Adipose tissue (tissue), 3 donors: ENCODE results near the gene GATA1. TPM values are rescaled to one million over a fixed set of nuclear protein-coding genes. Genes with fewer than 3 reads are reported as not detected.

Experiments
- H3K27ac ChIP-seq: one replicate; pipeline ENCODE4 v1.5.1; 2013; ENCODE audit warnings: low read depth, low read length
- whole genome bisulfite sequencing, 3 donors: extraction: QIAGEN DNeasy Blood & Tissue Kit; methylation state at CpG; one replicate each; pipeline ENCODE4 v1.1.7; 2013; 5-methylcytosine and 5-hydroxymethylcytosine counted together
- polyA plus RNA-seq, 3 donors: library from polyadenylated mRNA; stranded (reverse); fragments of 200-250 nt; gene quantifications; one replicate each; pipeline ENCODE4 v1.2.3, GENCODE V29; 2013
- donor health status: healthy with polysubstance abuse.
- donor health status: Bipolar disorder and iron deficiency.
- donor health status: healthy.

GATA1 gene
- under 1 TPM in 1 of 3 donors, not detected in 2; 0.07 TPM for polyA plus RNA-seq

DNA sequence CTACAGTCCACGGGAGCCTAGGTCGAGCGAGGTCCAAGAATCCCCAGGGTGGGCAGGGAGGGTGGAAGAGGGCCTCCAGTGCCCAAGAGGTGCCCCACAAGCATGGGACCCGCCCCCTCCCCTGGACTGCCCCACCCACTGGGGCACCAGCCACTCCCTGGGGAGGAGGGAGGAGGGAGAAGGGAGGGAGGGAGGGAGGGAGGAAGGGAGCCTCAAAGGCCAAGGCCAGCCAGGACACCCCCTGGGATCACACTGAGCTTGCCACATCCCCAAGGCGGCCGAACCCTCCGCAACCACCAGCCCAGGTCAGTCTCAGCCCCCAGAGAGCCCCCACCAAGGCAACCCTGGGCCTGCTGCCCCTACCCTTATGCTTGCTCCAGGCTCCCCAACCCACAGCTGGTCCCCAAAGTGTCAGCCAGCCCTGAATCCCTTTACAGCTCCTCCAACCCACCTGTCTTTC lies at the start of gene GATA1:
TSS of gene GATA1 (plus strand) at position 250 of the 460 bp plus-strand sequence. CDS start 4,520 bp downstream, outside the sequence.
- 74 to 90% (median 88%) methylated on average over 3 to 7 of the region's 7 CpGs for WGBS, 3 donors
- H3K27ac ChIP-seq, result no peak within 1 kb of the TSS

DNA sequence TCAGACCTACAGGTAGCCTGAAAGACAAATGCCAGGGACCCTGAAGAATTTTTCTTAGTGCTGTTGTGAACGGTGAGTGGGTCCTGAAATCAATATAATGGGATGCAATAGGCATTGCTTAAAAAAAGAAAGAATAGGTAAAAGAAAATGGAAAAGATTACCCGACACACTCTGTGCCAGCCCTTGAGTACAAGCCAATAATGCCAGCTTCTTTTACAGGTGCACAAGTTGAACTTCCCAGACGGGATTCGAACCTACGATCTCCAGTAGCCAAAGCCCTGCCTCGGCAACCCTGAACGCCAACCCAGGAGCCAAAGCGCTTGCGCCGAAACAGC lies 49.5 kb upstream of the GATA1 start:
- 3 to 44% (median 6%) methylated on average over 10 of the region's 10 CpGs for WGBS, 3 donors
- no peak overlapping the region for H3K27ac ChIP-seq

GRCh38 chrX:48737213-48737938 lies 49.0 kb upstream of the GATA1 start:
- WGBS, 3 donors, result 1 to 31% (median 1%) methylated on average over 41 to 48 of the region's 48 CpGs
- H3K27ac ChIP-seq, result peak overlapping the region; percentile 75

GRCh38 chrX:48737940-48738339 lies 48.5 kb upstream of the GATA1 start:
- no peak overlapping the region for H3K27ac ChIP-seq
- WGBS, 3 donors, result 39 to 49% (median 48%) methylated on average over 7 of the region's 7 CpGs

DNA sequence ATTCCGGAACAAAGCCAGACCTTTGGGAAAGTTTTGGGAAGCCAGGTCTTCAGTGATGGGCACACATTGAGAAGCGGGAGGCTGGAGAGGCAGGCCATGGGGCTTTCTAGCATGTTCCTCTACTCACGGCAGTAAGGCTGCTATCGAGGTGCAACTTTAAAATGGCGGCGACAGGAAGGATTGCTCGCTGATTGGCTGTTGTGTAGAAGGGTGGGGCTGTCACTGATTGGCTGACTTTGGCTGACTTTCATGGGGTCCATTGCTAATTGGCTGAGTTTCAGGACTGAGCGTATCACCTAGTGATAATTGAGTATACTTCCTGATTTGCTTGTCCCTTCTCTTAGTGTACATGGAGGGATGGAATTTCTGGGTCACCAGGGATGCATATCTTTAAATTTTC lies 44.6 kb upstream of the GATA1 start:
- 93 to 94% (median 93%) methylated on average over 7 to 8 of the region's 8 CpGs for WGBS, 3 donors
- no peak overlapping the region for H3K27ac ChIP-seq

DNA sequence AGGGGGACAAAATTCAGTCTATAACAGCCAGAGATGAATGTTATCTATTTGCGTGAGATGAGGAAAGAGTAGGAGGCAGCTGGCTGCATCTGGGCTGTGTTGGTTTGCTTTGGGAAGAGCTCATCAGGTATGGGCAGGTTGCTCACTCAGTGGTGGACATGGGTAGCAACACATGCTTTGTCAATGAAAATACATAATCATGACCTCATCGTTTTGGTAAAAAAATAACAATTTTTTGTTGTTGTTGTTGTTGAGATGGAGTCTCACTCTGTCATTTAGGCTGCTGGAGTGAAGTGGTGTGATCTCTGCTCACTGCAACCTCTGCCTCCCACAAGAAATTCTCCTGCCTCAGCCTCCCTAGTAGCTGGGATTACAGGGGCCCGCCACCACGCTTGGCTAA lies 41.2 kb upstream of the GATA1 start:
- no peak overlapping the region for H3K27ac ChIP-seq

GRCh38 chrX:48747415-48748016 lies 38.9 kb upstream of the GATA1 start:
- H3K27ac ChIP-seq, result no peak overlapping the region
- WGBS, 3 donors, result 69 to 76% (median 69%) methylated on average over 8 of the region's 8 CpGs

More for the DNA sequence above, 41.2 kb upstream of the GATA1 start:
- 82 to 90% (median 89%) methylated on average over 4 of the region's 4 CpGs for WGBS, 3 donors

DNA sequence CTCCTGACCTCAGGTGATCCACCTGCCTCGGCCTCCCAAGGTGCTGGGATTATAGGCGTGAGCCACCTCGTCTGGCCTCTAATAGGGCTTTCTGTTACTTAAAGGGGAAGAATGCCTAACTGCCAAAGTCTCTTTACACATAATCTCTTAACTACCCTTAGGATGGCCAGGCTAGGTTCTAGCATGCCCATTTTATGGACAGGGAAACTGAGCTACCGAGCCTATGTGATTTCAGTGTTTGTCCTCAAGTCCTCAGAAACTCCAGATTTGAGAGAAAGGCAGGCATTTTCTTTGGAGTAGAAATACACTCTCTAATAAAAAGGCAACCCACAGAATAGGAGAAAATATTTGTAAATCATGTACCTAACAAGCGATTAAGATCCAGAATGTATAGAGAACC lies 37.2 kb upstream of the GATA1 start:
- 86 to 94% (median 87%) methylated on average over 3 to 5 of the region's 5 CpGs for WGBS, 3 donors
- H3K27ac ChIP-seq, result no peak overlapping the region

DNA sequence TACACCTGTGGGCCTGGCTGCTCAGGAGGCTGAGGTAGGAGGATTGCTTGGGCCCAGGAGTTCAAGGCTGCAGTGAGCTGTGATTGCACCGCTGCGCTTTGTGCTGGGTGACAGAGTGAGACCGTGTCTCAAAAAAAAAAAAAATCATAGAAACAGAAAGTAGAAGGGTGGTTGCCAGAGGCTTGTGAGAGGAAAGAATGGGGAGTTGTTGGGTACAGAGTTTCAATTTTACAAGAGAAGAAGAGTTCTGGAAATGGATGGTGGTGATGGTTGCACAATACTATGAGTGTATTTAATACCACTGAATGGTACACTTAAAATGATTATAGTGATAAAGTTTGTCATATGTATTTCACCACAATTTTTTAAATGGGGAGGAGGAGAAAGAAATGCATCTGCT lies 35.0 kb upstream of the GATA1 start:
- H3K27ac ChIP-seq, result no peak overlapping the region
- WGBS, 3 donors, result 82 to 89% (median 84%) methylated on average over 3 of the region's 3 CpGs

DNA sequence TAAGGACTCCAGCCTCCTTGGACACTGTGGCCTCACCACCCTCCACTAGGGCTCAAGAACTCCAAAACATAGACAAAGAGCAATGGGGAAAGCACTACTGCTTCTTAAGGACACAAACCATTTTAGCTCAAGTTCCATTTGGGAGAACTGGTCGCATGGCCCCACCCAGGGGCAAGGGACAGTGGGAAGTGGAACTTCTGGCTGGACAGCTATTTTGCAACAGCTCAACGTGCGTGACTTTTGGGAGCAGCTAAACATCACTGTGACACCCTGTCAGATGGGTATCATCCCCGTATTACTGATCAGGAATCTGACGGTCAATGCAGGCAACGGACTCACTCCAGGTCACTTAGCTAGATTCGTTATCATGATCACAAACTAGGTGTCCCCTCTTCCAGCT lies 33.9 kb upstream of the GATA1 start:
- no peak overlapping the region for H3K27ac ChIP-seq
- 57 to 75% (median 66%) methylated on average over 7 of the region's 7 CpGs for WGBS, 3 donors

GRCh38 chrX:48753708-48754228 lies 32.6 kb upstream of the GATA1 start:
- WGBS, 3 donors, result 62 to 73% (median 63%) methylated on average over 8 of the region's 8 CpGs
- H3K27ac ChIP-seq, result no peak overlapping the region

GRCh38 chrX:48754238-48754637 lies 32.2 kb upstream of the GATA1 start:
- 63 to 74% (median 63%) methylated on average over 8 of the region's 8 CpGs for WGBS, 3 donors
- no peak overlapping the region for H3K27ac ChIP-seq

GRCh38 chrX:48761674-48762471 lies 24.5 kb upstream of the GATA1 start, which contains the start of gene GLOD5:
Gene GLOD5 (plus strand): TSS chrX:48761747. CDS start chrX:48761791, 44 bp downstream.
- no peak within 1 kb of the TSS for H3K27ac ChIP-seq
- 30 to 53% (median 52%) methylated on average over 10 to 12 of the region's 12 CpGs for WGBS, 3 donors

- H3K27ac ChIP-seq, result no peak overlapping the region
- 82 to 88% (median 86%) methylated on average over 6 of the region's 6 CpGs for WGBS, 3 donors
These were observed 17.2 kb upstream of the GATA1 start for GRCh38 chrX:48769230-48769629.

- no peak overlapping the region for H3K27ac ChIP-seq
- 72 to 75% (median 72%) methylated on average over 6 of the region's 6 CpGs for WGBS, 3 donors
These were observed 16.1 kb upstream of the GATA1 start for GRCh38 chrX:48770296-48770695.

- 80 to 88% (median 81%) methylated on average over 5 to 6 of the region's 6 CpGs for WGBS, 3 donors
- no peak overlapping the region for H3K27ac ChIP-seq
These were observed 13.8 kb upstream of the GATA1 start for GRCh38 chrX:48772602-48773001.

DNA sequence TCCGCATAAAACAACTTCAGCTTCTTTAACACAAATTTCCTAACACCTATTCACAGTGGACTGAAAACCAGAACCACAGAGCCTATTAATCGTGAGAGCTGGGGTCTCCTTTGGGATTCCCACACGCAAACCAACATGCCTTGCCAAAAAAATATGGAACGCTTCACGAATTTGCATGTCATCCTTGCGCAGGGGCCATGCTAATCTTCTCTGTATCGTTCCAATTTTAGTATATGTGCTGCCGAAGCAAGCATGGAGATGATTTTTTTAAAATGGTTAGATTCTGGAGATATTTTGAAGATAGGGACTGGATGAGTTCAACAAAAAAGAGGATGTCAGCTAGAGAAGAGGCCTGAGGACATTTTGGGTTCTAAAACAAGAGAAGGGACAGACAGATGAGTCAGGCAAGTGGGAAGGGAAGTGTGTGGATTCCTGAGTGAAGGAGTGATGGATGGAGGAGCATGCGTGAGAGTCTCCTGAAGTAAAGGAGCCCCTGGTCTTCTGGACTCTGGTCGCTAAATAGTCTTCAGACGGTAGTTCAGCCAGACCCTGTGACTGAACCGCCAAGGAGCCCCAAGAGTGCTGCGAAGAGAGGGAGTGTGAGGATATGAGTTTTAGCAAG lies 9.5 kb upstream of the GATA1 start:
- no peak overlapping the region for H3K27ac ChIP-seq
- WGBS, 3 donors, result 76 to 78% (median 77%) methylated on average over 13 of the region's 13 CpGs

DNA sequence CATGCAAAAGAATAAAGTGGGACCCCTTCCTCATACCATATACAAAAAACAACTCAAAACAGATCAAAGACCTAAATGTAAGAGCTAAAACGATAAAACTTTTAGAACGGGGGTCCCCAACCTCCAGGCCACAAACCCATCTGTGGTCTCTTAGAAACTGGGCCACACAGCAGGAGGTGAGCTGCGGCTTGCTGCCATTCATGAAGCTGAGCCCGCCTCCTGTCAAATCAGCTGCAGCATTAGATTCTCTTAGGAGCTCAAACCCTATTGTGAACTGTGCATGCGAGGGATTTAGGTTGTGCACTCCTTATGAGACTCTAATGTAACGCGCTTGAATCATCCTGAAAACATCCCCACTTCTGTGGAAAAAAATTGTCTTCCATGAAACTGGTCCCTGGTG lies 7.0 kb upstream of the GATA1 start:
- H3K27ac ChIP-seq, result no peak overlapping the region
- WGBS, 3 donors, result 83 to 88% (median 84%) methylated on average over 7 of the region's 7 CpGs
